ENCODE results near the gene CLDN6.
A peak's percentile ranks its signal among the peaks of the same experiment; 100 is the strongest.

CLDN6 gene

GRCh38 chr16:2969545-2970521 lies 48.1 kb downstream of the CLDN6 start:
- DNase-seq, result peak; percentile 78 to 89

DNA sequence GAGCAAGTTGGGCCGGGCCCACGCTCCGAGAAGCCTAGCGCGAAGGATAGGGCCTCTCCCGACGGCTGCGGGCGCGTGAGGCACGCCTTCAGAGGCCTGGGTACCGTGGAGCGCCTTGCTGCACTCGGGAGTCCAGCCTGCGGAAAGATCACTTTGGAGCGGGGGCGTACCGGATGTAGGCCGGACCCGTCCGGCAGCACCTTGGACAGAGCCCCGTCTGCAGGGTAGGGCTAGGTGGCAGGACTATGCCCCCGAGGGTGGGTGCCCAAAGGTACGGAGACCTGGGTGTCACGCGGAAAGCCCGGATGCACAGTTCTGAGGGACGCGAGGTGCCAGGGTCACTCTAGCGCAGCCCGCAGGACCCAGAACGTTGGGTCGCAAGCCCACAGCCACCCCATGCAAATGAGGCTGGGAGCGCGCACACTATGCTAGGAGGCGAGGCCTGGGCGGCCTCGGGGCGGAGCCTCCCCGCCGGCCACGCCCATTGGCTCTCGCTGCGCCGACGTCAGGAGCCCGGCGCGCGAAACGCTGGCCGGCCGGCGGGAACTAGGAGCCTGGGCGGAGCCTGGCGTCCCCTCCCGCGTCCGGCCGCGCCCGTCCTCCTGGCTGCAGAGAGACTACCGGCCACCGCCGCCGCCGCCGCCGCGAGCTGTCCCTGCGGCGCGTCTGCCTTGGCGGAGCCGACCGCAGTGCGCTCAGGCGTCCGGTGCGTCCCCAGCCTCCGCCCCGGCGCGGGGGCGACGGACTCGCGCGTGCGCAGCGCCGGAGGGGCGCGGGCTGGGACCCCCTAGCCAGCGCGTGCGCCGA lies 49.0 kb downstream of the CLDN6 start, which contains the start of gene PAQR4:
PAQR4 (plus strand) TSS at position 611 of the 807 bp plus-strand sequence. CDS start 327 bp downstream, outside the sequence.
- peak; percentile 94 to 96 for DNase-seq

DNA sequence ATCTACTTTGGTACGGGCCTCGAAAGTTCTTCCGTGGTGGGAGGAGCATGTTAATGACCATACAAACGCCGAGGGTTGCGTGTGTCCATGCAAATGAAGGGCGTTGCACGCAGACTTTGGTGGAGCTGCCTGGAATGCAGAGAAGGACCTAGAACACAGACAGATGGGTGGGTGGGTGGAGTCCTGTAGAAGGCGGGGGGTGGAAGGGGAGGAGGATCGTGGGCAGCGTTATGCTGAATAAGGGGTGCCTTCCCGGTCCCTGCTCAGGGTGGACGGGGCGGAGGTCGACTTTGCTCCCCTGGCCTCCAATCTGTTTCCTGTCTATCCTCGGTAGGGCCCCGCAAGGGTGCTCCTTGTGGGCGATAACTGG lies 49.6 kb downstream of the CLDN6 start:
- peak; percentile 31 to 46 for DNase-seq

GRCh38 chr16:2967721-2968161 lies 50.2 kb downstream of the CLDN6 start:
- DNase-seq, result no peak

- DNase-seq, result no peak
Measured at GRCh38 chr16:2967211-2967631, 50.8 kb downstream of the CLDN6 start.

DNA sequence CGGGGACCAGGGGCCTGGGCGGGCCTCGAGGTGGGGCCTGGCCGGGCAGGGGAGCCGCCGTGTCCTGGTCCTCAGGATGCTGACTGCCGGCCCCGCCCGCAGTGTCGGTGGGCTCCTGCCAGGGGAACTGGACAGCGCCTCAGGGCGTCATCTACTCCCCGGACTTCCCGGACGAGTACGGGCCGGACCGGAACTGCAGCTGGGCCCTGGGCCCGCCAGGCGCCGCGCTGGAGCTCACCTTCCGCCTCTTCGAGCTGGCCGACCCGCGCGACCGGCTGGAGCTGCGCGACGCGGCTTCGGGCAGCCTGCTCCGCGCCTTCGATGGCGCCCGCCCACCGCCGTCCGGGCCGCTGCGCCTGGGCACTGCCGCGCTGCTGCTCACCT lies 51.2 kb downstream of the CLDN6 start:
- DNase-seq, result peak in 1 of 2 donors; percentile 24

GRCh38 chr16:2966043-2966807 lies 51.8 kb downstream of the CLDN6 start:
- no peak for DNase-seq

All from inflammatory macrophage (primary cell).